ENCODE results near the gene DNAJC25.

DNA sequence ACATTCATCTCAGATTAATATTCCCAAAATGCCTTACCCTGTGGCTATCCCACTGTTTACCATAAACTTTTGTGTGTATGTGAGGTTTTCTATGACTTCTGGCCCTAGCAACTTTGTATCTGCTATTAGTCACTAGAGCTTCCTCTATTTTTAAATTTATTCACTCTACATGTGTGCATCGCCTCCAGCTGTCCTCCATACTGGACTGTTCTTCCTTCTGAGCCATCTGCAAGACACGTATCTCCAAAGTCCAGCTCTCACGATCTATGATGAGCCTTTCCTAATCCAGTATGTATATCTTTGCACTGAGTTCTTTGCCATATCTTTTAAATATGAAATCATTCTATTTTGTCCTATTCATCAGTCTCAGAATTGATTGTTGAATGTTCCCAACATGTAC, 28.6 kb downstream of the DNAJC25 start:
- no peak for TF ChIP-seq ZBTB7A (tag by site-specific recombination; IDR thresholded peaks at IDR 0.05; ENCODE audit: low read depth)
- TF ChIP-seq ZBTB17 (tag by site-specific recombination; IDR thresholded peaks at IDR 0.05), result no peak
- TF ChIP-seq ZNF175 (tag by site-specific recombination; IDR thresholded peaks at IDR 0.05), result no peak

All from HEK293 (cell line).